GM18520 (cell line): ENCODE results near the gene CHCHD5.
"Not testable (repeated sequence)": the region's sequence is repeated elsewhere in the genome, so short reads cannot be mapped to it uniquely, and the experiment has no call there.

Source experiments
- ATAC-seq: cut with Tn5 transposase; IDR thresholded peaks from one replicate; pipeline ENCODE4 v1.9.1; 2021; ENCODE audit not compliant: unreplicated experiment

The CHCHD5 gene

GRCh38 chr2:112584134-112584890 lies at the start of gene CHCHD5:
Gene CHCHD5, plus strand, starts transcription at chr2:112584609. Its CDS starts 39 bp downstream, at chr2:112584648.
- ATAC-seq, result peak; percentile 87

- no peak for ATAC-seq
These were observed 49.6 kb upstream of the CHCHD5 start for GRCh38 chr2:112534826-112535225.

GRCh38 chr2:112536665-112537064 lies 47.7 kb upstream of the CHCHD5 start:
- ATAC-seq, result not testable (repeated sequence)

GRCh38 chr2:112539306-112539705 lies 45.1 kb upstream of the CHCHD5 start:
- no peak for ATAC-seq

GRCh38 chr2:112540906-112541305 lies 43.5 kb upstream of the CHCHD5 start:
- no peak for ATAC-seq

- peak; percentile 30 for ATAC-seq
These were observed 42.9 kb upstream of the CHCHD5 start for GRCh38 chr2:112541315-112542122.

- peak; percentile 66 for ATAC-seq
These were observed 42.1 kb upstream of the CHCHD5 start, which contains the start of gene POLR1B for GRCh38 chr2:112542123-112542983. Gene POLR1B, plus strand, starts transcription at chr2:112542465. Its CDS starts 30 bp downstream, at chr2:112542495.

- no peak for ATAC-seq
These were observed 41.3 kb upstream of the CHCHD5 start for GRCh38 chr2:112542984-112543661.

GRCh38 chr2:112547333-112547732 lies 37.1 kb upstream of the CHCHD5 start:
- ATAC-seq, result no peak

GRCh38 chr2:112548980-112549379 lies 35.4 kb upstream of the CHCHD5 start:
- no peak for ATAC-seq

- no peak for ATAC-seq
These were observed 18.3 kb upstream of the CHCHD5 start for GRCh38 chr2:112566104-112566503.

- ATAC-seq, result not testable (repeated sequence)
These were observed 17.9 kb upstream of the CHCHD5 start for GRCh38 chr2:112566508-112566907.

GRCh38 chr2:112572005-112572404 lies 12.4 kb upstream of the CHCHD5 start:
- no peak for ATAC-seq

GRCh38 chr2:112577756-112578155 lies 6.7 kb upstream of the CHCHD5 start:
- ATAC-seq, result no peak

GRCh38 chr2:112579241-112579640 lies 5.2 kb upstream of the CHCHD5 start:
- ATAC-seq, result no peak

- ATAC-seq, result no peak
These were observed 4.3 kb upstream of the CHCHD5 start for GRCh38 chr2:112580084-112580483.

GRCh38 chr2:112582314-112582746 lies 2.1 kb upstream of the CHCHD5 start:
- ATAC-seq, result no peak

GRCh38 chr2:112583497-112584133 lies 794 bp upstream of the CHCHD5 start:
- ATAC-seq, result no peak

- no peak for ATAC-seq
These were observed 462 bp downstream of the CHCHD5 start for GRCh38 chr2:112584891-112585250.

GRCh38 chr2:112585400-112585799 lies 991 bp downstream of the CHCHD5 start:
- ATAC-seq, result no peak
